Measurements from ENCODE around the gene SDHC. TPM values are rescaled to one million over a fixed set of nuclear protein-coding genes. Genes with fewer than 3 reads are reported as not detected.

The SDHC gene
- total and polyA plus RNA-seq, 2 of the 13 experiments (the other 11 are each of a cell fraction or from before 2014, with no cell fraction given), result 27.1 to 229 TPM

DNA sequence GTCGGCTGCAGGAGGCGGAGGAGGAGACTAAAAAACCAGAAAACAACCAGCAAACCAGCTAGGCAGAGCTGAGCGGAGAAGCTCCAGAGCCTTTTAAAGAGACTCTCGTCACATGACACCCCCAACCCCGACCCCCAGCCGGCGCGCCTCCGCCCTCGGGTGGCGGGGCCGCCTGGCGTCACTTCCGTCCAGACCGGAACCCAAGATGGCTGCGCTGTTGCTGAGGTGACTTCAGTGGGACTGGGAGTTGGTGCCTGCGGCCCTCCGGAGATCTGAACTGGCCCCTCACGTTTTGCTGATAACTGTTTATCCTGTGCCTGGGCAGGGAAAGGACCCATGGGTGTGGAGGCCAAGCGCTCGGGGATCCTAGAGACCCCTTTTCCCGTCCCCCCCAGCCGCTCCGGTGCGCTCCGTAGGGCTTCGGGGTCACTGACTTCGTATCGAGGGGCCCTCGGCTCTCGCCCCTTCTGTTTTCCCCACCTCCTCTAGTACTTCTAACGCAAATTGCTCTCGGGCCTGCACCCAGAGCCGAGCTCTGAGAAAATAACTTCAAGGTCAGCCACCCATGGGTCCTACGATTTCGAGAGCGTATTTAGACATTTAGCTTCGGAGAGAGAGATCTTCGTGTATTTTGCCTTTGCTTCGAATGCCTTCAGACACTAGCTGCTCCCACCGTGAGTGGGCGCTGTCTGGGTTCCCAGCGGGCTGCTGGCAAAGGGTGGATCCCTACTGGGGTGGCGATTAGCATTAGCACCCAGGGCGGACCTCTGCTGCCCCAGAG, at the start of gene SDHC (continued):
- TF ChIP-seq, protein P1, sequence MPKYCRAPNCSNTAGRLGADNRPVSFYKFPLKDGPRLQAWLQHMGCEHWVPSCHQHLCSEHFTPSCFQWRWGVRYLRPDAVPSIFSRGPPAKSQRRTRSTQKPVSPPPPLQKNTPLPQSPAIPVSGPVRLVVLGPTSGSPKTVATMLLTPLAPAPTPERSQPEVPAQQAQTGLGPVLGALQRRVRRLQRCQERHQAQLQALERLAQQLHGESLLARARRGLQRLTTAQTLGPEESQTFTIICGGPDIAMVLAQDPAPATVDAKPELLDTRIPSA (CRISPR knock-in tag; IDR thresholded peaks at IDR 0.05; ENCODE audit: borderline replicate concordance), result no peak
- TF ChIP-seq HNF4G (IDR thresholded peaks at IDR 0.05; ENCODE audit: borderline replicate concordance, low read depth, low read length) (no peak), HNF4G (CRISPR knock-in tag; IDR thresholded peaks at IDR 0.05; ENCODE audit: borderline replicate concordance, low read depth) (no peak), ZSCAN5A (CRISPR knock-in tag; IDR thresholded peaks at IDR 0.05; ENCODE audit: borderline replicate concordance) (no peak; the same call in 1 of the 2 replicates), MNT (IDR thresholded peaks at IDR 0.05) (no peak), ZNF530 (CRISPR knock-in tag; IDR thresholded peaks at IDR 0.05; ENCODE audit: low read depth) (no peak), MAFK (conservative IDR thresholded peaks at IDR 0.05 in 1 of 2, IDR thresholded peaks at IDR 0.05 in 1 of 2; ENCODE audit: low read length in 2 of 2) (no peak), SMAD9 (CRISPR knock-in tag; IDR thresholded peaks at IDR 0.05) (no peak), ZNF577 (CRISPR knock-in tag; IDR thresholded peaks at IDR 0.05; ENCODE audit: borderline replicate concordance, low read depth) (no peak), ZIK1 (CRISPR knock-in tag; IDR thresholded peaks at IDR 0.05; ENCODE audit: borderline replicate concordance, low read depth) (no peak), GABPB1 (CRISPR knock-in tag; IDR thresholded peaks at IDR 0.05) (peak; percentile 99), KLF12 (CRISPR knock-in tag; IDR thresholded peaks at IDR 0.05; ENCODE audit: borderline replicate concordance) (peak; percentile 43; the same call in 1 of the 2 replicates), HOXA9 (CRISPR knock-in tag; IDR thresholded peaks at IDR 0.05; ENCODE audit: borderline replicate concordance) (no peak), MAZ (IDR thresholded peaks at IDR 0.05; ENCODE audit: borderline replicate concordance, low read depth, low read length) (peak; percentile 90), MAZ (CRISPR knock-in tag; IDR thresholded peaks at IDR 0.05; ENCODE audit: low read depth) (peak; percentile 74; the same call in 1 of the 2 replicates), ZNF354B (CRISPR knock-in tag; IDR thresholded peaks at IDR 0.05) (no peak), ZNF775 (CRISPR knock-in tag; IDR thresholded peaks at IDR 0.05; ENCODE audit: borderline replicate concordance) (no peak), ZFAT (CRISPR knock-in tag; conservative IDR thresholded peaks at IDR 0.05) (no peak), ARNT (IDR thresholded peaks at IDR 0.05) (no peak), GATAD2A (CRISPR knock-in tag; IDR thresholded peaks at IDR 0.05) (peak; percentile 14; the same call in 1 of the 2 replicates), ZMYM4 (CRISPR knock-in tag; IDR thresholded peaks at IDR 0.05) (peak; percentile 90), ZNF766 (CRISPR knock-in tag; IDR thresholded peaks at IDR 0.05; ENCODE audit: borderline replicate concordance) (no peak; the same call in 1 of the 2 replicates), IRF2 (CRISPR knock-in tag; IDR thresholded peaks at IDR 0.05) (no peak)
